HL-60 (cell line): Measurements from ENCODE around the gene FOXF2.

ENCODE experiments used
- DNase-seq, 2 experiments: peaks; one replicate each; pipeline ENCODE4 v3.0.0-alpha.2; 2010 to 2020; ENCODE audit warnings: low read depth in 1 of 2, low spot score in 1 of 2
- H3K27ac ChIP-seq: fragments of 250-450 bp; sonication (Bioruptor Pico); replicated peaks from 2 replicates; pipeline ENCODE4 v1.5.1; 2020; ENCODE audit warnings: mild to moderate bottlenecking, moderate library complexity
- H3K27me3 ChIP-seq: fragments of 250-450 bp; sonication (Bioruptor Pico); 2 replicates; pipeline ENCODE4 v1.5.1; 2021; ENCODE audit warnings: mild to moderate bottlenecking, moderate library complexity; ENCODE audit not compliant: insufficient read depth, poor library complexity, severe bottlenecking
- H3K4me3 ChIP-seq: replicated peaks from 2 replicates; pipeline ENCODE4 v1.5.1; 2011; ENCODE audit warnings: mild to moderate bottlenecking, control low read depth, low read length; ENCODE audit not compliant: insufficient read depth
- CTCF ChIP-seq: IDR thresholded peaks from one replicate; pipeline ENCODE4 v1.5.1; 2011; ENCODE audit warnings: low read length, control low read depth, inconsistent platforms; ENCODE audit not compliant: insufficient read depth
- GABPA ChIP-seq: IDR thresholded peaks from 2 replicates; pipeline ENCODE4 v1.6.1; 2012; ENCODE audit warnings: low read depth
- POLR2AphosphoS5 ChIP-seq: IDR thresholded peaks from 2 replicates; pipeline ENCODE4 v1.6.1; 2012; ENCODE audit warnings: low read depth
- REST ChIP-seq: IDR thresholded peaks from 2 replicates; pipeline ENCODE4 v1.6.1; 2012; ENCODE audit warnings: low read depth; ENCODE audit not compliant: insufficient replicate concordance
- SPI1 ChIP-seq: IDR thresholded peaks from 2 replicates; pipeline ENCODE4 v1.6.1; 2012; ENCODE audit warnings: low read depth, mild to moderate bottlenecking, borderline replicate concordance

FOXF2 gene

DNA sequence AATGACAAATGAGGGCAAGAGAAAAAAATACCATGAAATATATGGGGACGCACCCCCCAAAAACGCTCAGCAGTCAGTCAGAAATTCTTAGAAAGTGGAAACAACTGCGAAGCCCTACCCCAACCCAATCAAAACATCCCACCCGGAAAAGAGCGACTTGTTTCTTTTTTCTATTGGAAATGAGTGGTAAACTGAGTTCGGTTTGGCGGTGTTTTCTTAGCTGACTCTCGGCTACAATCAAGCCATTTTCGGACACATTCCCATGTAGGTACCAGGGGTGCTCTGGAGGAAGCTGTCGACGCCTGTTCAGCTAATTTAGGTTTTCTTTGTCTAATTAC lies 1.9 kb upstream of the FOXF2 start:
- no peak overlapping the region for H3K27ac ChIP-seq
- peaks cover 83% of the 10 kb centered on the region for H3K27me3 ChIP-seq
- no peak for TF ChIP-seq REST
- TF ChIP-seq CTCF: no peak
- TF ChIP-seq SPI1: no peak
- no peak for TF ChIP-seq POLR2AphosphoS5
- no peak for TF ChIP-seq GABPA
- no peak for DNase-seq
- no peak overlapping the region for H3K4me3 ChIP-seq

DNA sequence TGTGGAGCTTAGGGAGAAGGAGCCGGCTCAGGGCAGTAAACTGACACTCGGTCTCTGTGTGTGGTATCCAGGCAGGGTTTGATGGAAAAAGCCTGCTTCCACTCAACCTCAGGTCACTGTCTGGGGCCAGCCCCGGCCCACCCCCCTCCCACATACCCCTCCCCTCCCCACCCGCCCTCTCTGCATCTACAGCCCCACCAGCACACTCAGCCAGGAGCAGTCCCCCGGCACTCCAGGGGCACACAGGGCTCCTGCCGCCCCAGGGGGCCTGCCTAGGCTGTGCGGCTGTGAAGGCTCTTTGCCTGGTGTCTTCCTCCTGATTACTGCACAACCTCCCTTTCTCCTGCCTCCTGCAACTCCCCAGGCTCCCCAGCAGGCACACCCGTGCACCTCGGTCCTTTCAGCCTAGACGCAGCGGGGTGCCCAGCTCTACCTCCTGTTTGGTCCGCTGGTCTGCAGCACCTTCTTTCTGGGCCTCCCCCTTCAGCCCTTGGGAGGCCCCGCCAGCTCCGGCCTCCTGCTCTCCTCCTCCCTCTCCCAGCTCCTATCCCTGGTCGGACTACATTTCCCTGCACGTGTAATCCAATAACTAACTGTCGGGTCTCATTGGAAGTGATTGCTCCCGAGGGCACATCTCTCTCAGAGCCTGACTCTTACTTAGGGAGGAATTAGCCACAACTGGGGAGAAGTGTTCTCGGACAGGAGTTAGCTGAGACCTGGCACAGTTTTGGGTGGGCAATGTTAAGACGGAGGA lies 1.3 kb upstream of the FOXF2 start:
- no peak for DNase-seq
- TF ChIP-seq CTCF (no peak), SPI1 (no peak), POLR2AphosphoS5 (no peak), REST (no peak), GABPA (no peak)
- H3K4me3 ChIP-seq: no peak overlapping the region

DNA sequence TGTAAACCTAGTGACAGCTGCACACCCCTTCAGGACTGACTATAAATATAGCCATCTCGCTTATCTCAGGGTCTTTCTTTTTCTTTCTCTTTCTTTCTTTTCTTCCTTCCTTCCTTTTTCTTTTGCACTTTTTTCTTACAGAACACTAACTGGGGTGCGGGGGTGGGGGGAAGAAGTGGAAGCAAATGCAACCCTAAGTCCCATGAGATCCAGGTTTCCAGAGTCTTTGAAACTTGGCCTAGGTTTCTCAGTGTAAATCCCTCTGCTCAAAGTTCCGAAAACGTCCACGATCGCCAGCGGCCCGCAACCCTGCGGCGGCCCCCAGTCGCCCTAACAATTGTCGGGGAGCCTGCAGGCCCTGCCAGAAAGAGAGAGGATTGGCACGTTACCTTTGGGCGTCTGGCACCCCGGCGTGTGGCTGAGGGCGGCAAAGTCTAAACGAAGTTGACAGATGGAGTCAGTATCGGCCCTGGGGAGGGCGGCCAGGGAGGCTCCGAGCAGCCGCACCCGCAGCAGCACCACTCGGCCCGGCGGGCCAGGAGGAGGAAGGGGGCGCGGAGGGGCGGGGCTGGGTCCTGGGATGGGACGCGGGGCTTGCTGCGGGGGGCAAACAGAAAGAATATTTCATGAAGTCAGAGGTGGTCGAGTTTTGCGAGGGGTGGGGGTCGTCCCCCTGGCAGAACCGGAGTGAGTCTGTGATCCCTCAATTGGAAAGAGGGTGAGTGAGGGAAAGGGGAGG lies 577 bp upstream of the FOXF2 start:
- H3K27me3 ChIP-seq: peaks cover 83% of the 10 kb centered on the region
- TF ChIP-seq GABPA: no peak
- TF ChIP-seq SPI1: no peak
- no peak for TF ChIP-seq CTCF
- no peak for TF ChIP-seq POLR2AphosphoS5
- no peak for TF ChIP-seq REST
- no peak overlapping the region for H3K27ac ChIP-seq
- no peak overlapping the region for H3K4me3 ChIP-seq
- no peak for DNase-seq

More for the DNA sequence above, 1.3 kb upstream of the FOXF2 start:
- no peak overlapping the region for H3K27ac ChIP-seq
- peaks cover 83% of the 10 kb centered on the region for H3K27me3 ChIP-seq
